GM21526 (cell line): Measurements from ENCODE around the gene DRC3.

Experiments
- ATAC-seq: cut with Tn5 transposase; IDR thresholded peaks from one replicate; pipeline ENCODE4 v1.9.1; 2021; ENCODE audit warnings: moderate library complexity; ENCODE audit not compliant: unreplicated experiment, low FRiP score

Gene DRC3

DNA sequence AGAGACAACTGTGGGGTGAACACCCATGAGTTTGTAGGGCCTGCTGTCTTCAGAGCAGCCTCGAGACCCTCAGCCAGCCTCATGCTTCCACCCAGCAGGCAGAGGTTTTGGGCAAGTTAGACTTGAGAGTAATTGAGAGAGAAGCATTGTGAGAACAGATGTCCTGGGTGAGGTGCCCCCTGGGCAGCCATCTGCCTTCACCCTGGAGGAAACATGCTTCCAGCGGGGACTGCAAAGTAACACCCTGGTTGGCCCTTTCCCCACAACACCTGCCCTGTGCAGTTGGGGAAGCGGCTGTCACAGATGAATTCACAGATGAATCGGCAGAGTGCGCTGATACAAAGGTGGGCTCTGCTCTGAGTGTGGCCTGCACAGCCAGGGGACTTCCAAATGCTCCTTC, 42.9 kb downstream of the DRC3 start:
- no peak for ATAC-seq

DNA sequence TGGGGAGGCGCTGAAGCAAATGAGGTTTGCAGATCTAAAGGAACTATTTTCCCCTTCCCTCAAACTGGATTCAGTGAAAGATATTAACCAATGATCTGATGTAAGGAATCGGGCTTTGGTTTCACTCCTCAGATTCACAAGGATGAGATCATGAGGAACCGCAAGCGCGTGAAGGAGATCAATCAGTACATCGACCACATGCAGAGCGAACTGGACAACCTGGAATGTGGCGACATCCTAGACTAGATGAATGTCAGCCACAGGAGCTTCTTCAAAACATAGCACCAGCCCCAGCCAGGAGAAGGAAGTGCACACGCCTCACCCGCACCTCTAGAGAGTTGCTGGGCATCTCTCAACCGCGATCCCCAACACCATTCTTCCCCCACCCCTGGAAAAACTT, 43.8 kb downstream of the DRC3 start:
- ATAC-seq: no peak

DNA sequence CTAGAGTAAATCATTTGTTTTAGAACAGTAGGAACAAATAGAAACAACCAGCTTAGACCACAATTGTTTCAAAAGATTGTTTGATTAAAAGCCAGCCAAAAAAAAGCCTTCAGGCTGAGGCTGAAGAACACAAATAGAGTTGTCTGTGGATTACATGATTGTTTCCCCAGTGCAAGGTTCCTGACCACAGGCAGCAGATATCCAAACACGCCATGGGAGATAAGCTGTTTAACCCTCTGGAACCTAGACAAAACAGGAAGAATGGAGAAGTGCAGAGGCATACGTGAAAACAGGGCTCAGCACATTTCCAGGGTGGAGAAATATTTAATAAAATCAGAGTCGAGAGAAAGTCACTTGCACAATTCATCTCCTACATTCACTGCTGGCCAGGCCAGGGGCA, 45.3 kb downstream of the DRC3 start:
- ATAC-seq: no peak

DNA sequence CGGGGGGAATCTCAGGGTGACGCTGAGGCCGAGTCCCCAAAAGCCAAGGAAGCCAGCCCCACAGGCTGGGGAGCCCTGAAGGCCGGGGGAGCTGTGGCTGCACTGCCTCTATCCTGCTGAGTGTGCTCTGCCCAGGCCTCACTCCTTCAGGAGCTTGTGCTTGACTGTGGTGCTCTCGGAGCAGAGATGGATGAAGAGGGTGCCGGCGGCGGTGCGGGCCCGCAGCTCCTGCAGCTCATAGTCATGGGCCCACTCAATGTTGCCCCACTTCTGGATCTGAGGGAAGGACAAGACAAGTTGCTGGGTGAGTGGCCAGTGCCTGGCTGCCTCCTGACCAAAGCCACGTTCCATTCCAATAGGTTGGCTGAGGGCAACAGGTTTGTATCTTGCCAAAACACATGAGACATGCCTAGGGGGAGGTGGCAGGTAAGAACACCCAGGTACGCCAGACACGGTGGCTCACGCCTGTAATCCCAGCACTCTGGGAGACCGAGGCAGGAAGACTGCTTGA, 45.8 kb downstream of the DRC3 start:
- no peak for ATAC-seq

DNA sequence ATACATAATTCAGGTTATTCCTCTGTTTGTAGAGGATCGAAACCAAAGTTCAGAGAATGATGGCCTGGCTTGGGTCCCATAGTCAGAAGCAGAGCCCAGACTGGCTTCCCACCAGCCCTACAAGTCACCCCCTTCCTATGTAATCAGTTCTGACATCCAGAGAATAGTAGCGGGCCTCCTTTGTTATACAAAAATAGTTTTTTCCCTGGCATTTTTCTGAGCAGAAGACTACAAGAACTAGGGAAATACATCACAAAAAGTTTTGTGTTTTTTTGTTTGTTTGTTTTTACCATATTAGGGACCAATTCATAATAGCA, 47.1 kb downstream of the DRC3 start:
- no peak for ATAC-seq

DNA sequence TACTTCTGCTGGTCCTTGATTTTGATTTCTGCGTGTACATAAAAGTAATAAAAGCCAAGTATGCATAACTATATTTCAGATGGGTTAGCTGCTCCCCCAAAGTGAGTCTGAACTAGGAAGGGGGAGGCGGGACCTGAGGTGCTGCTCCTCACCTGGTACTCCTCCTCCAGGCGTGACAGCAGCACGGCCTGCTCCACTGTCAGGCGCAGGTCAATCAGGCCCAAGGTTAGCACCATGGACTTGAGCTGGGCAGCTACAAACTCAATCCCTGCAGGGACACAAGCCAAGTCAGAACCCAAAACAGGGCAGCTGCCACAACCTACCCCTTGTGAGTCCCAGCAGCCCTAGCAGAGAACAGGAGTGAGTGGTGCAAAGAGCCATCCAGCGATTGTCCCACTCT, 48.3 kb downstream of the DRC3 start:
- ATAC-seq: no peak

DNA sequence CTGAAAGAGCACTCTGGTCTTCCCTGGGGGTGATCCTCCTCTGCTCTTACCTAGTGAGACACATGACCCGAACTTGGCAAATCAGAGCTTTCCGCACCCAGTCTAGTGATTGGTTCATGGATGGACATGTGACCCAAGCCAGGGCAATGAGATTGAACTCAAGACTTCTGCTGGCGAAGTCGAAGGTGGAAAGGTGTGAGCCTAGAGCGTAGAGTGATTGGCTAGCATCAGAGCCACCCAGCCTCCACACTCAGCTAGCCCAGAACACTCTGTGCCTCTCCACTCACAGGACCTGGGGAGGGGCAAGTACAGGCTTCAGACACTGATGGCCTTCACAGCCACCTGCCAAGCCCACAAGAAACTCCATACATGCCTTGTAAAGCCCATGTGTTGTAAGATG, 48.7 kb downstream of the DRC3 start:
- no peak for ATAC-seq

DNA sequence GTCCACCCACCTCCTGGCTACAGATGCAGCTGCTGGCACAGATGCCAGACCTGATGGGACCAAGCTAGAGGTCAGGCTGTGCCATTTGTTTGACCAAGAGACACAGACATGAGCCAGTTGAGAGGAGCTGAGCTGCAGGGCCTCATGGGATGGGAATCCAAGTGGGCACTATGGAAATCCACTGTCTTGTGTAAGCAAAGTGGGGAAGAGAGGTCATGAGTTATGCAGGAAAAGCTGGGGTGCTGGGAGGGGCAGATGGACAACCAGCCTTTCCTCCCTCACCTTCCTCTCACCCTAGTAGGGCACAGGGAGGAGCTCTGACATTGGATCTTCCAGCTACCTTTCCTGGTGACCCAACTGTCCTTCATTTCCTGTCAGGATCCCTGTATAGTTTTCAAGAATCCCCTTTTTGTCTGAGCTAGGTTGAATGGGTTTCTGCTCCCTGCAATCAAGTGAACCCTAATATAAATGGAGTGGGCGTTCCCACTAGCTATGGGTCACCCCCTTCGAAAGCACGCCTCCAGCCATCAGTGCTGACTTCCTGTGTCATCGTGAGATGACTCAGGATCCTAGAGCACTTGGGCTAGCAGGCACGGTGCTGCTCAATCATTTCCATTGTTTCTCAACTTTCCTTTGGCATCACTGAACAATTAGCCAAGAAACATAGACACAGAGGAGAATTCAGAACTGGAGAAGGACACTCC, 52.7 kb downstream of the DRC3 start:
- peak; percentile 58 for ATAC-seq

DNA sequence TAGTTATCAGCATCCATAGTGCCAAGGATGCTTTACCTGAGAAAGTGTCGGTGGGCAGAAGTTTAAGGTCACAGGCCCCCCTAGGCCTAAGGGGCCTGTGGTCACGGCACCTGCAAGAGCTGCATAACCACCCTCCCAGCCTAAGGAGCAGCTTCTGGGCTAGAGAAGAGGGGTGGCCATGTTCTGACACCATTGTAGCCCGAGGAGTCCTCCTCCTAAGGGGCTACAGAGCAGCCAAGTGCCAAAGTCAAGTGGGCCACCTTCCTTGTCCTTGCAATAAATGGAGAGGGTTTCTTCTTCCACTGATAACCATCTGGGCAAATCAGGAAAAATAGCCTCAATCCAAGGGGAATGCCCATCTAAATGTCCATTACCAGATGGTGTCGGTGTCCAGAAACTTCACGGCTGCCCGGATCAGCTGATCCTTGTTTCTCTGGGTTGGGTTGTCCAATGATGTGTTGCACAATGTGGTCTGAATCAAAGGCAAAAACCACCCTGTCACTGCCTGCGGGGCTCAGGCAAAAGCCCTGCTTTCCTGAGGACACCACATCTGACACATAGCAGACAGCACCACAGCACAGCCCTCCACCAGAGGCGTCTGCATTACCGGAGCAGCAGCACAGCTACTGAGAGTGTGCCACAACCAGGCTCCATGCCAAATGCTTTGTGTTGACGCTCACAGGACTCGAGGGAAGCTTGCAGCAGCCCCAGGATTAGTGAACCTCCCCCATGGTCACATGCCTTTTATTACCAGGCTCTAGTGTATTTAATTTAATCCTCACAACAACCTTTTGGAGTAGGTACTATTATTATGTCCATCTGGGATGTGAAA, 53.5 kb downstream of the DRC3 start:
- peak; percentile 16 for ATAC-seq

DNA sequence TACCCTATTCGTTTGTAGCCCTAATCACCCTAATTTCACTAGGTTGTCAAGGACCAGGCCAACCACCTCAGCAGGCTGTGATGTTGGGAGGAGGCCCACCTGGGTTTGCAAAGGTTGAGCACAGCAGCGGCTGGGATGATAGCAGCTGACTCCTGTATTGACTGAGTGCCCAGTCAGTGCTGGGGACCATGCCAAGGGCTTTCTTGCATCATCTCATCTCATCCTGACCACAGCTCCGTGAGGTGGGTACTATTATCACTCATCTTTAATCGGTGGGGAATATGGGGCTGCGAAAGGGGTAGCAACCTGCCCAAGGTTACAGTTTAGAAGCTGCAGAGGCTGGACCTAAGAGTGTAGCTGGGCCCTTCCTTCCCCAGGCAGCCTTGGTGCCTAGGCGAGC, 54.6 kb downstream of the DRC3 start:
- ATAC-seq: no peak

DNA sequence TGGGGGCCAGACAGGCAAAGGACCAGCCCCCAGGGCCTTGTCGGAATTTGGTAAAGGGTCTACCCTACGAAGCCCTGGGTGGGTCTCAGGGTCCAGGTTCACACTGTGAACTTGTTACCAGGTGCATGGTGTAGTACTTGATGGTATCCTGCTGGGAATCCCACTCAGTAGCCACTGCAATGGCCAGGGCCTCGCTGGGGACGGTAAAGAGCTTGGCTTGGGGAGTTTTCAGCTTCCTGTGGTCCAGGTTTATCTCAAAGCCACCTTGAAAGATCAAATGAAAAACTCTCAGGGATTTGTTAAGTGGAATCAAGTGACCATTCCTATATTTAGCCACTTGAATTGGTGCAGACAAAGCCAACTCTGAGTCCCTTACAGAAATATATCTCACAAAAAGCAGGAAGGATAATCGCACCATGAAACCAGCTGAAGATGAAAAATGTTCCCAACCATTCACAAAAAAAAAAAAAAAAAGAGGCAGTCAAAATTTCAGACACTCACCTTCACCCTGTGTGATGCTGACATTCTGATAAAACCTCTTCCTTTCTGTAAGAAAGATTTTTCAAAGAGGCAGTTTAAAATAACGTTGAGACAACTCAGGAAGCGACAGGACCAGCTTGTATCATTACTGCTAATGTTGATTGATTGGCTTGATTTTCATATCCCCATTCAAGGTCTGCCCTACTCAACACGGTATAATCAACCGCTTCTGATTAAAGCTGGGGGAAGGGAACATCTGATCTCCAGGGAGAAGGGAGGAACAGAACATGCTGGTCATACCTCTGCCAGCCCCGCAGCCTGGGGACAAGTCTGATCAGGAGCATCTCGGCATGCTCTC, 55.7 kb downstream of the DRC3 start:
- ATAC-seq: no peak

DNA sequence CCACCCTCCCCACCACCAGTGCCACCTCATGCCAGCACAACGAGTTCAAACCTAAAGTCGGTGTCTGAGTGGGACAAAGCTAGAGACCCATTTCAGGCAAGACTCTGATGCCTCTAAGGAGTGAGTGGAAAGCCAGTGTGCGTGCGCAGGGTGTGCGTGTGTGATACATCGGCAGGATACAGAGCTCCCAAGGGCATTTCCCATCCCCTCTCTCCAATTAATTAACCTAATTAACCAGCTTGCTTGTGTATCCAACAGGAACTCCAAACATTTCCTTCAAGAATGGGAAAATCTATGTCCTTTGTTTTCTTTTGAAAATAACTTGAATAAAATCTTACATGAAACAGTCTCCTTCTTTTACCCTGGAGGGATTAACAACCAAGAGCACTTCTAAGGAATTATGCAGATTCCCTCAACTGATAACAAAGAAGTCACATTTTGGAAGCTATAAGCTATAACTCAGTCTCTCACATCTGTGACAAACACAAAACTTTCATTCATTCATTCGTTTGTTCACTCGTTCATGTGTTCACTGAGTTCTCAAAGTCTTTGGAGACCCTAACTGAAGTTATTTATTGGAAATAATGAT, 56.4 kb downstream of the DRC3 start:
- no peak for ATAC-seq

DNA sequence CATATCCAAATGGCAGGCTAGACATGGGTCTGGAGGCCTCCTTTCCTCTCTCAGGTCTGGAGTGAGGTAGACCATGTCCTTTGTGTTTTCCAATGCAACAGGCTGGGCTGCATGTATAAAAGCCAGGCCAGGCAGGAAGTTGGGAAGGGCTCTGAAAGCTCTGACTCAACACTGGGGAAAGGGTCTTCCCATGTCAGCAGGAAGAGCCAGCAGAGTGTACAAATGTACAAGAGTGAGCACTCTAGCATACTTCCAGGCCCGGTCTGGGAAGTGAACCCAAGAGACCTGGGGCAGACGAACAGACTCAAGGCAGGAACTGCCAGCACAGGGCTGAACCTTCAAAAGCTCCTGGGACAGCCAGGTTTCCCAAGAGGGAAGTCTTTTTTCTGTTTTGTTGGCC, 59.3 kb downstream of the DRC3 start:
- ATAC-seq: no peak

DNA sequence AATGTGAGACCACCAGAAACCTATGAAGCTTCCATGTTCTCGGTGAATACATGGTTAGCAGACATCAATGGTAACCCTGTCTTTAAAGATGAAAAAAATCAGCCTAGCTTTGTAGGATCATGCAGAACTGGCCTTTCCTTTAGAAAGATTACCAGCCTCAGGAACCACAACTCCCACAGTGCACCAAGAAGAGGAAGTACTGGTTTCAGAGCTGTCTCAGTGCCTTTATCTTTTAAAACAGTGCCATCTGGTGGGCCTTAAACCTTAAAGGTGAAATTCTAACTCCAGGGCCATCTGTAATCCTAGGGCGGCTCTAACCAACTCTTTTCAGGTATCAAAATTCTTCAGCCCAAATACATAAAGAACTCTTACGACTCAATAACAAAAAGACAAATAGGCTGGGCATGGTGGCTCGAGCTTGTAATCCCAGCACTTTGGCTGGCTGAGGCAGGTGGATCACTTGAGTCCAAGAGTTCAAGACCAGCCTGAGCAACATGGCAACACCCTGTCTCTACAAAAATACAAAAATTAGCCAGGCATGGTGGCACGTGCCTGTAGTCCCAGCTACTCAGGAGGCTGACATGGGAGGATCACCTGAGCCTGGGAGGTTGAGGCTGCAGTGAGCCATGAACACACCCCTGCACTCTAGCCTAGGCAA, 60.9 kb downstream of the DRC3 start:
- no peak for ATAC-seq

DNA sequence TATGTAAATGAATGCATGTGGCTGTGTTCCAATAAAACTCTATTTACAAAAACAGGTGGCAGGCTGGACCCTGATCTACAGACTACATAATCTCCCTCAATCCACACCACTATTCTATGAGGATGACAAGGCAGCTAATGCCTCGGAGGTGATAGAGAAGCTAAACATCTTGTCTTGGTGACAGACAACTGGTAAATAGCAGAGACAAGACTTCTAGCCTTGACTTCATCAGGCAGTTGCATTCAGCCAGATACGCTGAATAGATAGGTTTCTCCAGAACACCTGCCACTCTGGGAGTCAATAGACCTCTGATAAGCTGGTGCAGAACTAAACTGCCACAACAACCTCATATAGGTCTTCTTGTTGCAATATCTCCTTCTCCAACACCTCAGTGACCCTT, 63.0 kb downstream of the DRC3 start:
- no peak for ATAC-seq

DNA sequence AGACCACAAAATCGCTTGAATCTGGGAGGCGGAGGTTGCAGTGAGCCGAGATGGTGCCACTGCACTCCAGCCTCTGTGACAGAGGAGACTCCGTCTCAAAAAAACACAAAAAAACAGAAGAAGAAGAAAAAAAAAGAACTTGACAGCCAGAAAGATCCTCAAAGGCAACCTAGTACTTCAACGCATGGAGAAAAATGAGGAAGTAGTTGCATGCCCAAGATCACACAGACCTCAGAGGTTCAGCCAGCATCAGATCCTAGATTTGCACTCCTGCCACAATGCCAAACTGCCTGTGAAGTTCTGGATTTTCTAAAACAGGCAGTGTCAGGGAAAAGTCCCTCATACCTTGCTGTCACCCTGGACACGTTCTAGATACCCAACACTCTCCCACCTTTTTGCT, 64.8 kb downstream of the DRC3 start:
- ATAC-seq: no peak

DNA sequence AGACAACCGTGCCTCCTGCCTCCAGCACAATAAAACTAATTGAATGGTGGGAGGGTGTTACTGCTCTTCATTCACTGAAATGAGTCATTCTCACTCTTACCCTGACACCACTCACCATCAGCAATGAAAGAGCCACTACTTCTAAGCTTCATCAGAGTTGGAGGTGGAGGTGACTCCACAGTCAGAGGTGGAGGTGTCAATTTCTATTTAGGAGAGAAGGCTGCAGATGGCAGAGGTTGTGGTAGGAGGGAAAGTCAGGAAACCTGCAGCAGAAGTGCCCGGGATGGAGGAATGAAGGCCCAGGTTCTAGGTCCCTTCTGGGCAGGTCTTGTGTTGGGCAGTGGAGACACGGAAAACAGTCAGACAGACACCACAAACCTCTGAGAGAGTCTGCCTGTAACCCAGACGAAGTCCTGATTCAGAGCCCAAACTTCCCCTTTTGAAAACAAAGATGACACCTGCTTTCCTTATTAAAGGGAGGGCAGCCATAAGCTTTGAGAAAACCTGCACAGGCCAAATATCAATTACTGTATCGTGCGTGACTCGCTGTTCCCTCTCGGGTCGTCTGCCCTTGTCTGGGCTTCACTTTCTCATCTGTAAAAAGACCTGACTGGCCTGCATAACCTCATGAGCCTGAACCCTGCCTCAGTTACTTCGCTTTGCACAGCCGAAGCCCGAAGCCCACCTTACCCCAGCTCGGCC, 65.6 kb downstream of the DRC3 start:
- no peak for ATAC-seq

DNA sequence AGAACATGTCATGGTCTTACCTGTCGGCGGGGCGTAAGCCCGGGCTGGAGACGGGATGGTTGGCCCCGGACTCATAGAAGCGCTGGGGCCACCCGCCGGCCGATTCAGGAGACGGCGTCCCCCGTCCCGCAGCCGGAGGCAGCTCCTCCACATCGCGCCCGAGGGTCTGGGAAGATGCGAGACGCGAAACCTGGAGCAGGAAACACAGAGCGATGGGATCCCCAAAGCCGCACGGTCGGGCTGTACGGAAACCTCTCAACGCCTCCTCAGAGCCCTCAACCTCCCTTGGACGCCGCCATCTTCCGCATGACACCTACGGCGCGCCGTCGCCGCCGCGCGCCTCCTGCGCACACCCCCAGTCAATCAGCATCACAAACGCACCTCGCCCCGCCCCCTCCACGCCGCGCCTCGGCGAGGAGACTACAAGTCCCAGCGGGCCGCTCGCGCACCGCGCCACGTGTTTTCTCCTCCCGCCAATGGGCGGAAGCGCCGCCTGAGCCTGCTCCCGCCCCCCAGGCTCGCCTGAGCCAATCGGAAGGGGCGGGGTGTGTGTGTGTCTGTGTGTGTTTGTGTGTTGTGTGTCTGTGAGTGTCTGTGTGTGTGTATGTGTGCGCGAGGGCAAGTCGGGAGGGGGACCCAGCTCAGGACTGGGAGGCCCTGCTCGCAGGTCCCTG, 66.3 kb downstream of the DRC3 start, which contains the start of the genes ATPAF2 and GID4:
Gene ATPAF2 (minus strand): TSS at position 308 of the 674 bp plus-strand sequence. CDS start 155 bp downstream, at position 153.
Gene GID4 (plus strand): TSS at position 548 of the 674 bp plus-strand sequence. CDS start 57 bp downstream, at position 605.
- peak; percentile 77 for ATAC-seq
